GM19372 (cell line): ENCODE data around the gene HOXA7.

Source experiments
- ATAC-seq: cut with Tn5 transposase; IDR thresholded peaks from one replicate; pipeline ENCODE4 v1.9.1; 2021; ENCODE audit warnings: mild to moderate bottlenecking, low read depth, moderate library complexity; ENCODE audit not compliant: unreplicated experiment

Gene HOXA7

DNA sequence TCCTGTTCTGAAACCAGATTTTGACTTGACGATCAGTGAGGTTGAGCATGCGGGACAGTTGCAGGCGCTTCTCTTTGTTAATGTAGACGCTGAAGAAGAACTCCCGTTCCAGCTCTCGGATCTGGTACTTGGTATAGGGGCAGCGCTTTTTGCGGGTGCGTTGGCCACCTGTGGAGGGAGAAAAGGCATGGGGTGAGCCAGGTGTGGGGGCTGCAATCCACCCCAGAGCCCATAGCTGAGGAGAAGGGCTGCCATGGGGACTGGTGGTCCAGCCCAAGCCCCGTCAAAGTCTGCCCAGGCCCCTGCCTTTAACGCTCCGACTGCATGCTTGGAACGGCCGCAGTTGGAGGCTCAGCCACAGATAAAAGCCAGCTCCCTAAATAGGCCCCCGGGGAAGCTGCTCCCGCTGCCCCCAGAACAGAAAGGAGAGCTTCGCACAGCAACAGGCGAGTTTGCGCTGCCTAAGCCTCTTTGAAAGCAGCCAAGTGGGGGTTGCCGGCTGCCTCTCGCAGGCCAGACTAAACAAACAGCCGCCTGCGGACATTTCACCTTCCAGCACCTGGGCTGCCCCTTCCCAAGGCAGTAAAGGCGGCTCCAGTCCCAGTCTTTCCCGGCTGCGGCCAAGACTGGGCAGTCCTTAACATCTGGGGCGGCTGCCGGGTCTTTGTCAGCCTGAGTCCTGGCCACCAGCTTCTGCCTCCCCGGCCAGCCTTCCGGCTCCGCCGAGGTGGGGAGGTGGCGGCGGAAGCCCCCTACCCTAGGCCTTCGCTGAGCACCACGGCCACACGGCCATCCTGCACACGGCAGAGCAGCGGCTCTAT is 26.6 kb upstream of the HOXA7 start:
- no peak for ATAC-seq

DNA sequence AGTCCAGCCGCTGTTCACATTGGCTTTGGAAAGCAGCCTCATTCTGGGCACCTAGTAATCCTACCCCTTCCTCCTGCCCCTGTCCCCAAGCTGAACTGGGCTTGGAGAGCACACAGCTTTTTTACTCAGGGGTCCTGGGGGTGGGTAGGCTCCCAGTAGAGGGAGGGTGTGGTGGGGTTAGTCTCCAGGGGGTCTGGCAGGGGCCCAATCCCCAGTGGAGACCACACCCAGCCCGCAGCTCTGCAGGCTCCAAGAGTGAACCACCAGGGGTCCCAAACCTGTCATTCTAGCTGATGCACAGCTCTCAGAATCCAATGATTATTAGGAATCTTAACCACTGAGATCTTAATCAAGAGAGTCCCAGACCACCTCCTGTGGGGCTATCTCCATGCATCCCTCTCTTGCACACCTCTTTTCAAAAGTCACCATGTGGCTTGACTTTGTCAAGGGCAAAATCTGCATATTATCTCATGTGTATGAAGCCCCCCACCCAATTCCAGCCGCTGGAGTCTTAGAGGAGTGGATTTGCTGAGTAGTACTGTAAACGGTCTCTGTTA is 25.9 kb upstream of the HOXA7 start:
- ATAC-seq = no peak

DNA sequence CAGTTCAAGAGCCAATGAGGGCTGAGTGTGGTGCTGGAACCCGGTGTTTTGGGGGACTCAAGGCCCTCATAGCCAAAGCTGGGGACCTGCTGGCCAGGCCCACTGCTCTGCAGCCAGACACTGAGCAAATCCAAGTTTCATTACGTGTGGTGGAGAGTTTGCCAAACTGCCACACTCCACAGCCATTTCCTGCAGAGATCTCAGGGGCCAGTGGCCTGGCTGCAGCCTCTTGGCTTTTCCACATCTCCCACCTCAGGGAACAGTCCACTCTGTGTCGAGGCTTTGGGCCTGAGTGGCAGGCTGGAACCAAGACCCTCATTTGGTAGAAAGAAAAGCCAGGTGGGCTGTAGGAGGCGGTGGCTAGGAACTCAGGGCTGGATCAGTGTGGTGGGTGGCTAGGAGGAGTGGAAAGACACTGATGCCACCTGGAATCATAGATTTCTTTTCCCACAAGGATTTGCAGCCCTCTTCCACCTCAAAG is 25.4 kb upstream of the HOXA7 start:
- no peak for ATAC-seq

DNA sequence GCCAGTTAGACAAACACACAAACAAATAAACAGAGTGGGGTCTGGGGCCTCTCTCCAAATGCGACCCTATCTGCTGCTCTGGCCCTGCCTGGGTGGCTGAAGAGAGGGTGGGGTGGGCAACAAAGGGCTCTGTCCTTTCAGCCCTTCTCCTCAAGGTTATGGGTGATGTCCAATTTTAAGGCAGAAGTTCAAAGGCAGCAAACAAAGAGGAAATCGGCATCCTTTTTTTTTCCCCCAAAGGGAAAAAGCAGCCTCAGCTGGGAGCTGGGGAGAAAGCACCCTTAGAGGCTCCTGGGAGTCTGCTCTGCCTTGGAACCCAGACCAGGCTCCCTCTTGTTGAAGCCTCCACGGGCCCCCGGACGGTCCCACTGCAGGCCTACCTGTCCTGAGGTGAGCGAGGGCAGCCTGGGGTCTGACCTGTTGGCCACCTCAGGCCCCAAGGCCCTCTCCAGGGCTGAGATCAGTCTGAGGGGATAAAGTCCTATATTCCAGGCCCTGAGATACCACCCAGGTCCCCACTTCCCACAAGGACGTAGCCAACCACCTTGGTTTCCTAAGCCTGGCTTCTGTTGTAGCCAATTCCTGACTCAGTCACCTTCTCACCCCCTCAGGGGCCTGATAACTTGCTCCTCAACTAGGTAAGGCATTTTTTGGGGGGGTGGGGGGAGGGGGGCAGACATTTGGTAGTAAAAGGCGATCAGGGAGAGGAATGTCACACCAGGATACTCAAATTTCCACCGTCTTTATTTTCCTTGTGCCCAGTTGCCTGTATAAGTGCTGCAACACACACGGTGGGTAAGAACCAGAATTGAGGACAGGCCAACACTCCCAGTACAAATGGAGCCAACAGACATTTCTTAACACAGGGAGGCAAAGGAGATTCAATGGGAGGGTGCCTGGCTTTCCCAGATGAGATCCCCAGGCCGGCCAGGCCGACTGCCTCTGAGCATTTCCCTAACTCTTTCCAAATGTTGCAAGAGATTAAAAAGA is 24.3 kb upstream of the HOXA7 start:
- ATAC-seq = no peak

DNA sequence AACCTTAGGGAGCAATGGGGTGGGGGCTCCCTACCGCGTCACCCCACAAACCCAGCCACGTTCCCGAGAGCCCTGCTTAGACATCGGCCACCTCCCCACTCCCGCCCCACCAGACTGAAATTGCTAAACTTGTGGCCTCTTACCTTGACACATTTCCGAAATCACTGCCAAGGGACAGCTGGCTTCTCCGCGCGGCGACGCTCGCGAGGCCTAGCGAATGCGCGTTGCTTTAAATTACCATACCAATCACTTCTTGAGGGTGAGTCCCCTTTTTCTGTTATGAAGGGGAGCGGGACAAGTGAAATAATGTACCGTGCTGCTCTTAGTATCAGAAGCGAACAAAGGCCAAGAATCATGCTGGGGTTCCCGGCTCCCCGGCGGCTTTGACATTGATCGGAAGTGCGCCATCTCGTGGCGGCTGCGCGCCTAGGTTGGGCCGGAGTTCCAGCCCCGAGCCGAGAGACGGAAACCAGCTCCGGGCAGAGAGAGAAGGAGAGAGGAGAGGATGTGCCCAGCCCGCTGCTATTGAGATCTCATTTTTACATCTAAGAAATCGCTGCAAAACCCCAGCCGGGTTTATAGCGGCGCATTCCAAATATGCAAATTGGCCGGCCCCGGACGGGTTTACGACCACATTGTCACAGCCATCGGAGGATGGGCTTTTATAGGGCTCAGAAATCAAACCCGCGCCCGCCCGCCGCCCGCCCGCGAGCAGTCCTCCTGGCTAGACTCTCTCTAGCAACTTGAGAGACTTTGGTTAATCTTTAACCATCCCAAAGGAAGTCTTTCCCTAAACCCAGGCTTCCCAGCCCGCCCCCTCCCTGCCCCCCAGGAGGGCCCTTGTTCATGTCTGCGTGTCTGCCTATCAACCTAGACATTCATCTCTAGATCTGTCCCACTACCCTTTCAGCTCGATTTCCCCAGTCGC is 23.3 kb upstream of the HOXA7 start:
- no peak for ATAC-seq

DNA sequence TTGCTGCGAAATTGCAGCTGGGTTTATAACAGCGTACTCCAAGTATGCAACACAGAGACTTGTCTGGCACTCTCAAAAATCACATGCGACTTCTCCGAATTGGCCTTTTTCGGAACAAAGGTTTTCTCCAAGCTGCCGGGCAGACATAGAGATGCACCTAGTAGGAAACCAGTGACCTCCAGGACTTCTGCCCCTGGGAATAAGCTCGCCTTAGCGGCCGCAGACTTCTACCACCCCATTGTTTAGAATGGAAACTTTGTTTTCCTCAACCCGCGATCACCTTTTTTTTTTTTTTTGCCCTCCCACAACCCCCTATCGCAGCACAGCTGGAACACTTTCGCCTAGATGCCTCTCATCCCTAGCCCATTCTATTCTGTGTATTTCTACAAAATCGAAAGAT is 22.6 kb upstream of the HOXA7 start:
- ATAC-seq = no peak

DNA sequence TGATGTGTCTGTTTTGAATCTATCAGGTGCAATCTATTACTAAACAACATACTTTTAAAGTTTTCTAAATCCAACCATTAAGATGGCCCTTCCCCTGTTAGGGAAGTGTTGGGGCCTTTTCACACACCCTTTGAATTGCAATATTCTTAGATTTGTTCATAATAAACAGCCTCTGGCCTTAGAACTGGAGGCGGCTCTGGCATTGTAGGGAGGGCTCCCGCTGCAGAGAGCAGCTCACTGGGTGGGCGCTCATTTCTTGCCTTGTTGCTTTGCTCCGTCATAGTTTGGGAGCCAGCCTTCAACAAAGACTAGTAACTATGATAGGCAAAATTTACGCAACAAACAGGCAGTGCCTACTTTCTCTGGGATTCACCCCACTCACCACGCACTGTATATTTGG is 21.9 kb upstream of the HOXA7 start:
- ATAC-seq = no peak

DNA sequence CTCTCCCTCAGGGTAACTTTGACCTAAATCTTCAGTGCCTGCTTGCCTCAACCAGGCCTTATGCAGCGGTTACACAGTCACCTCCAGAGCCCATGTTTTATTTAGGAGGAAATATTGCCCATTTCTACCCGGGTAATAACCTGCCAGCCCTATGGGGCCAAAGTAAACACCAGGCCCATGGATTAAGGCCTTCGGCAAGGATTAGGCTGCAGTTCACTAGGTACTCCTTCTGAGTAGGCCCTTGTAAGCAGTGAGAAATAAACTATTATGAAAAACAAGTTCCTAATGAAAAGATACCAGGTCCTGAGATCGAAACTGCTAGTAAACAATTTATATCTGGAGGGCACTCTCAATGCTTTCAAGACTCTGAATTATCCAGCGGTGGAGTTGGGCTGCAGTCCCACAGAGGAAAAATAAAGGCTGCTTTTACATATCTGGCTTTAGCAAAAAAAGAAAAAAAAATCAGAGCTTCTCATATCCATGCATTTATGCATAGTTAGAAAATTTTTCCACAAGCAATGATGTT is 21.4 kb upstream of the HOXA7 start:
- no peak for ATAC-seq

DNA sequence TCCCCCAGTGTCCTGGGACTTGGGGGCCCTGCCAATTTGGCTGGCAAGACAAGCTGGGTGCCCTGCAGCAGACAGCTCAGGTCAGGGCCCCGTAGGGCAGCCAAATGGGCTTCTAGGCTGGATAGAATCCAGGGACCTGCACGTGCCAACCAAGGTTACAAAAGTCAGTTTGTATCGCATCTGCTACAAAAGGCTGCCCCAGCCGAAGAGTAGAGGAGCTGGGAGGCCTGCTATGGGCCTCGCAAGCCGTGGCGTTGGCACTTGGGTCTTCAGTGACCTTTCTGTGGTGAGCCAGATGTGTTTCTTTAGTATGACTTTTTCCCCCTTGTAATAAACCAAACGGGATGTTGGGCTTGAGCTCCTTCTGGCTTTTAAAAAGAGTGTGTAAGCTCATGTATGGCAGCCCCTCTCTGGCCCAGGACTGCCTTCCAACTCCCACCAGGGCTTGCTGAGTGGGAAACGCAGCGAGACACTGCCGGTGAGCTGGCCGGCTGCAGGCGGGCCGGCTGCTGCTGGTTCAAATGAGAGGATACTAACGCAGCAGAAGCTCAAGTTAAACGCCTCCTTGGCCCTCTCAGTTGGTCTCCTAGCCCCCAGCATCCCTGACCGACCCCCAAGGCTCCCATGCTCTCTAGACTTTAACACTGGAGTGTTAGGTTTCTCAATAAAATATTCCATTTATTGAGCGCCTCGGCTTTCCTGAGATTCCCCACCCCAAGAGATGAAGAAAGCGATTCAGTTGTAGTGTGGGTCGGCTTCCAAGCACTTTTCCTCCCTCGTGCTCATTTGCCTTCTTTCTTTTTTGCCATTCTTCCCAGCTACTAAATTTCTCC is 20.7 kb upstream of the HOXA7 start:
- no peak for ATAC-seq

DNA sequence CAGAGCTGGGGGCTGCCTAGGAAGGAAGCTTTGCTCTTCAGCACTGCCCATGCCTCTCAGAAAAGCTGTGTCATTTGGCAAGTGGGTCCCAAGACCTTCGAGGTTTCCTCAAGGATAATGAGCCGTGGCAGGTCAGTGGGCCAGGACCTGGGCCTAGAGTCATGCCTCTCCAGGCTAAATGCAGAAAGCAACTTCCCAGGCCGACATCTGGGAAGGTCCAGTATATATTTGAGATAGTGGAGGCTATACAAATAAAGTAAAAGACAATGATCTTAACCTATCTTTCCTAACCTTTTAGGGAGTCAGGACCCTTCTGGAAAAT is 20.0 kb upstream of the HOXA7 start:
- ATAC-seq = no peak

DNA sequence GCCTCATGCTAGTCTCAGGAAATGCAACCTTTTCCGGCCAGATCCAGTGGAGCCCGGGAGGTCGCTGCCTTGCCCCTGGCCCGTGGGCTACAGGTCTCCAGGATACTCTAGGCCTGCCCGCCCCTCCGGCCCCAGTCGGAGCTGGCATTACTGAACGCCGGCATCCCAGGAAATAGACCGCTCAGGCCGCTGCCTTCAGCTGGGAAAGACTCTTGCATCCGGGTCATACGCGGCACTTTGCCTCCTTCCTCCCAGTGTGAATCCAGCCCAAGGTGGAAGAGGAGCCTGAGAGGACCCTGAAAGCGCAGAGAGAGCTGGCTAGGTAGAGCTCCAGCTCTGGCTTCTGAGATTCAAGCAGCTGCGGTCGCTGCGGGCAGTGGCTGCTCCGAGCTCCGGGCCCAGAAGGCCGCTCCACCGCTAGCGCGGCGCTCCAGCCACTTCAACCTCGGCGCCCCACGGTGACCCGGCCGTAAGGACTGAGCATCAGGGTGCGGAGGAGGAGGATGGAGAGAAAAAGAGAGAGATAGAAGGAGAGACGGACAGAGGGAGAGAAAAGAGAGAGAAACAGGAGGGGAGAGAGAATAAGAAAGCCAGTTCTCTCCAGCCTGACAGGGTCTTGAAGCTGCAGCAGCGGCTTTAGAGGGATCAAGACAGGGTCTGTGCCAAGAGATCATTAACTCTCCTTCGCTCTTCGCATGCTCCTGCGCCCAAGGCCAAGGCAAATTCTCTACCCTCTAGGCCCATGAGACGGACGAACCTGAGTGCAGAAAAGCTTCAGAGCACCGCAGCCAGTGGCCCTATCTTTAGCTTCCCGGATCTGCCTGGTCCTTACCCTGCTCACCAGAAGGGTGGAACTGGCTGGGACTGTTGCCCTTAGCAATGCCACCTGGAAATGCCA is 19.4 kb upstream of the HOXA7 start:
- no peak for ATAC-seq

DNA sequence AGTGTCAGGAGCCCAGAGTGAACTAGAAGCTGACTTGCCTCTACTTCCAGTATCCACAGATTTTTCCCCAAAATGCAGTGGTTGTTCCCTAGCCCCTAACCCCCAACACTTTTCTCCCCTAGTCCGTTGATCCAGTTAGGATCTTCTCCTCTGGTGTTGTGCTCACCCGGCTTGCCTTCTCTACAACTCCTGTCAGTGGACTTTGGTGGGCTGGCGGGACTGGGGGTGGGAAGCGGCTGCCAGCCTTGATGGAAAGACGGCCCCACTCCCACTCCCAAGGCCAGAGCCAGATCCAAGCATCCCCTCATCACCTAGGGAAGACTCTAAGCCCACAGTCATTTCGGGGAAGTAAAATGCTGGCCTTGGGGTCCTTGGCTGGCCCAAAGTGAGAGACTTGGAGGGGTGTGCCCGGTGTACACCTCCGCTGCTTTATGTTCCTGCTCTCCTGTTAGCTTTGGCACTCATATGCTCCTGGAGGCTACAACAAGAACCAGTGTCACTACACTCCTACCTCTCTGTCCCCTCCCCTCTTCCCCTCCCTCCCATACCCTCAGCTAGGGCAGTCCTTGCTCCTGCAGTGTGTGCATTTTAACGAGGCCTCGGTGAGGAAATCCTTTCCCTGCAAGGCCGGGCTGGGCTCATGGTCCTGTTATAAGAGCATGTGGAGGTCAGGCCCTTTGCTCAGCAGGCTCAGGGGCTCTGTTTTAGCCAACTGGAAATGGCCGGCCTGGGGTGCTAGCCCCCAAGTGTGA is 18.6 kb upstream of the HOXA7 start:
- no peak for ATAC-seq

DNA sequence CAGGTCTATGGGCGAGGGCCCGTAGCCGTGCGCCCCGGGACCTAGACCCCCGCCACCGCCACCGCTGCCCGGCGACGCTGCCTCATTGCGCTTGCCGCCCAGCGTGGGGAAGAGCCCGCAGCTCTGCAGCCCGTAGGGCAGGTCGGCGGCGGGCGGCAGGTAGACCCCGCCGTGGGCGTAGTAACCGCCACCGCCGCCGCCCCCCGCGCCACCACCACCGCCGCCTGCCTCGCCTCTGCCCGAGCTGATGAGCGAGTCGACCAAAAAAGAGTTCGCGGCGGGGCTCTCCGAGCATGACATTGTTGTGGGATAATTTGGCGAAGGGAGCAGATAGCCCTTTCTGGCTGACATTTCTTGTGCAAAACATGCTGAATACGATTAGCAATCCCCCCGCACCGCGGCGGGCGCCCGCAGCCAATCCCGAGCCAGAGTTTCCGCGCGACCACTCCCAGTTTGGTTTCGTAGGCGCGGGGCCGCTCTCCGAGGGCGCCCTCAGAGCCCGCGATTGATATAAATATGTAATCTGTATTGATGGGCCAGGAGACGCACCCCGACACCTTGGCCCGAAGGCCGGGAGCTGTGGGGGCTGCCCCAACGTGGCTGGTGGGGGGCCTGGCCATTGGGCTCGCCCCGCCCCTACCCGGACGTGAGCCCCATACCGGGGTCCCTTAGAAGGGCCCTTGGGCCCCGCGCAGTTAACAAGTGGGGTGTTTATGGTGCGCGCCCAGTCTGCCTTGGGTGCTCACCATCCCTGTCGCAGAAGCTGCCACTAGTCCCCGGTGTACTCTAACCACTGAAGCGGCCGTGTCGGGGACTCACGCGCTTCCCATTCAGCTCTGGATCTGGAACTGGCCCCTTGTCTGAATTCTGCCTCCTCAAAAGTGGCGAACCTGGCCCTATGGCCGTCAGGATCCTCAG is 17.7 kb upstream of the HOXA7 start, which contains the start of gene HOXA10:
HOXA10 (minus strand) TSS at position 365 of the 918 bp plus-strand sequence; CDS start at position 351, 14 bp downstream.
- no peak for ATAC-seq

DNA sequence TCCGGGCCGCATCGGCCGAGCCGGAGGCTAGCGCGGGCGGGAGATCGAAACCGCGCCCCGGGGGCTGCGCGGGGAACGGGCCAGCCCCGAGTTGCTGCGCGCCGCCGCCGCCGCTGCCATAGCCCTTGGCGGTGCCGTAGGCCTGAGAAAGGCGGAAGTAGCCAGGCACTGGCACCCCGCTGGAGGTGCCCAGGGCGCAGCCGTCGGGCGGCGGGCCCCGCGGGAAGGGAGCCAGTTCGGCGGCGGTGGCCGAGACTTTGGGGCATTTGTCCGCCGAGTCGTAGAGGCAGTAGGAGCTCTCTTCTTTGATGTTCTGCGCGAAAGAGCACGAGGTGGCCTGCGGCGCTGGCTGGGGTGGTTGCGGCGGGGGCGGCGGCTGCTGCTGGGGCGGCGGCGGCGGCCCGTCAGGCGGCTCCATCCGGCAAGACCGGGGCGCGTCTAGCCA is 17.1 kb upstream of the HOXA7 start:
- ATAC-seq = no peak

DNA sequence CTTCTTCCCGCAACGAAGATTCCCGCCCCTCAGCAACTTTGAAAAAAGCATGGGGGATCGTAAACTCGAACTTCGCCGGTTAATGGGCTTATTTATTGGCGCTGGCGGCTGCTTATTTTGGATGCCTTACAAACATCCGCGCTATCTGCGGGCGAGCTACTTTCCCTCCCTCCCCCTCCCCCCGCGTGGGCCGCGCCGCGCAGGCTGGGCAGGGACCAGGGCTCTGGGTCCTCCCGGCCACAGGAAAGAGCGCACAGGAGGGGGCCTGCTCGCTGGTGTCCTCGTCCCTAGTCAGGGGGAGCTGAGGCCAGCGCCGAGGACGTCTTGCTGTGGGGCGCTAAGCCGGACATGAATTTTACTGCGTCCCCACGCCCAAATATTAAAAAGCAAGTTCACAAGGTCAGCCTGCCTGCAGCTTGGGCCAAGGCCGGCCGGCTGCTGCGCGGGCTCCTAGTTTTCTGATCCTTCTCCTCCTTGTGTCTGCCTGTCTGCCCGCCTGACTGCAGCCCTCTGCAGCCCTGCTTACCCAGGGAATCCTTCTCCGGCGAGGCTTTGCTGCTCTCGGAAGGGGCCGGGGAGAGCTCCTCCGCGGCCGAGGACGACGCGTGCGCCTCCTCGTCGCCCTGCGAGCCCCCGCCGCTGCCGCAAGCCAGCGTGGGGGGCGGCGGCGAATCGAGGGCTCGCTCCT is 16.5 kb upstream of the HOXA7 start:
- ATAC-seq = no peak
